Measurements from ENCODE around the gene OLFML2A. TPM values are rescaled to one million over a fixed set of nuclear protein-coding genes. Genes with fewer than 3 reads are reported as not detected.
"Not testable (repeated sequence)": the region's sequence is repeated elsewhere in the genome, so short reads cannot be mapped to it uniquely, and the experiment has no call there.

The OLFML2A gene
- total RNA-seq, 1 experiment from 2014 or later: 5.8 TPM

GRCh38 chr9:124838567-124839275 lies 61.8 kb downstream of the OLFML2A start:
- not testable (repeated sequence) for H3K27me3 ChIP-seq (ENCODE audit: insufficient read depth, low read length); H3K4me1 ChIP-seq (ENCODE audit: insufficient read depth, low read length); H2AFZ ChIP-seq (ENCODE audit: low read length); H4K91ac ChIP-seq (ENCODE audit: insufficient read length, low read depth, low read length); H3T11ph ChIP-seq (ENCODE audit: low read length); H3K9ac ChIP-seq (ENCODE audit: extremely low read depth, insufficient read length, low read length); H3K23me2 ChIP-seq (ENCODE audit: insufficient read length, low read depth, low read length, poor library complexity, severe bottlenecking); H4K20me1 ChIP-seq (ENCODE audit: control insufficient read depth, insufficient read depth, insufficient read length); H3K27me3 Mint-ChIP-seq (ENCODE audit: low read depth); H3K79me1 ChIP-seq (ENCODE audit: insufficient read depth, low read depth, low read length, poor library complexity, severe bottlenecking); H4K8ac ChIP-seq (replicated peaks; ENCODE audit: insufficient read length, low read depth, low read length); H3K27ac ChIP-seq (ENCODE audit: insufficient read length, low read depth, low read length); H3K79me2 ChIP-seq (ENCODE audit: insufficient read depth, low read length); H3K27ac Mint-ChIP-seq; H3K9me3 ChIP-seq (ENCODE audit: control insufficient read depth, low read depth, low read length); H3K56ac ChIP-seq (ENCODE audit: insufficient read length, low read depth, low read length); H2BK12ac ChIP-seq (ENCODE audit: insufficient read length, low read depth, low read length); H3K23ac ChIP-seq (ENCODE audit: insufficient read length, low read depth, low read length); H2BK120ac ChIP-seq (ENCODE audit: low read depth, low read length, poor library complexity, severe bottlenecking); H3K14ac ChIP-seq (ENCODE audit: insufficient read depth, low read length); H2BK15ac ChIP-seq (ENCODE audit: low read depth, low read length); H3K4ac ChIP-seq (ENCODE audit: low read depth, low read length); H2BK20ac ChIP-seq (ENCODE audit: low read depth, low read length, poor library complexity, severe bottlenecking); H2AK5ac ChIP-seq (ENCODE audit: insufficient read length, low read length); H3K9me3 Mint-ChIP-seq; H3K18ac ChIP-seq (ENCODE audit: insufficient read length, low read depth, low read length); H3K4me2 ChIP-seq (ENCODE audit: insufficient read depth, insufficient read length, low read length); H2BK5ac ChIP-seq (ENCODE audit: insufficient read length, low read length); H3K4me3 Mint-ChIP-seq; H3K36me3 Mint-ChIP-seq (ENCODE audit: insufficient read depth in 1 of 3, low read depth in 3 of 3); H4K5ac ChIP-seq (ENCODE audit: insufficient read length, low read depth, low read length); DNase-seq
- no CpG with 5 or more reads among the region's 52 CpGs for WGBS (ENCODE audit: extremely low coverage, insufficient read length, low lambda C conversion rate)
- H3K4me1 Mint-ChIP-seq: peaks cover 2 to 21% of the 10 kb centered on the region in 2 experiments; a peak in 2 of 4 replicates
